ENCODE results near the gene NAXD.

GRCh38 chr13:110652231-110652730 lies 36.9 kb downstream of the NAXD start:
- TF ChIP-seq EZH2 (optimal IDR thresholded peaks at IDR 0.05; ENCODE audit: low read depth, low read length) (no peak), CTCF (IDR thresholded peaks at IDR 0.05; ENCODE audit: low read length) (no peak), EZH2phosphoT487 (IDR thresholded peaks at IDR 0.05; ENCODE audit: low read length) (no peak)
